ENCODE measurements around the gene PPP6R1. TPM values are rescaled to one million over a fixed set of nuclear protein-coding genes. Genes with fewer than 3 reads are reported as not detected.

PPP6R1 gene
- total RNA-seq, 1 experiment from 2014 or later: 159 TPM

DNA sequence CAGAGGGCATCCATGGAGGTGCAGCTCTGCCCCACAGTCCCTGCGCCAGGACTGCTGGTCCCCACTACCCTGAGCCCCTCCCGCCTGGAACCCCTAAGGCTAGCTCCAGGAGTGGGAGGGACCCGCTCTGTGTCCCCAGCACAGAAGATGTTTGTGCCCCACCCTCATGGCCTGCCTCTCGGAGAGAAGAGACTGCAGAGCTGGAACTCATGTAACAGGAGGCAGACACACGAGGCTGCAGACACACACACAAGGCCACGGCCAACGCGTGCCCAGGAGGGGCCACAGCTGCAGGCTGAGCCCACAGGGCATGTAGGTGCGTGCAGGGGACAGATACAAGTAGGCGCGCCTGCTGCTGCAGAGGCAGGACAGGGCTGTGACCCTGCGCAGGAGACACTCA is 19.8 kb downstream of the PPP6R1 start:
- no peak overlapping the region for H2AFZ ChIP-seq
- ChIA-PET POLR2A (ENCODE audit: unreplicated experiment) (no interaction called here), CTCF (no interaction called here)
- H3K27ac ChIP-seq: no peak overlapping the region
- H3K36me3 ChIP-seq (ENCODE audit: low read depth): peaks cover 28% of the 10 kb centered on the region
- peaks cover 13% of the 10 kb centered on the region for H4K20me1 ChIP-seq (ENCODE audit: insufficient read depth)
- TF ChIP-seq, protein P1, sequence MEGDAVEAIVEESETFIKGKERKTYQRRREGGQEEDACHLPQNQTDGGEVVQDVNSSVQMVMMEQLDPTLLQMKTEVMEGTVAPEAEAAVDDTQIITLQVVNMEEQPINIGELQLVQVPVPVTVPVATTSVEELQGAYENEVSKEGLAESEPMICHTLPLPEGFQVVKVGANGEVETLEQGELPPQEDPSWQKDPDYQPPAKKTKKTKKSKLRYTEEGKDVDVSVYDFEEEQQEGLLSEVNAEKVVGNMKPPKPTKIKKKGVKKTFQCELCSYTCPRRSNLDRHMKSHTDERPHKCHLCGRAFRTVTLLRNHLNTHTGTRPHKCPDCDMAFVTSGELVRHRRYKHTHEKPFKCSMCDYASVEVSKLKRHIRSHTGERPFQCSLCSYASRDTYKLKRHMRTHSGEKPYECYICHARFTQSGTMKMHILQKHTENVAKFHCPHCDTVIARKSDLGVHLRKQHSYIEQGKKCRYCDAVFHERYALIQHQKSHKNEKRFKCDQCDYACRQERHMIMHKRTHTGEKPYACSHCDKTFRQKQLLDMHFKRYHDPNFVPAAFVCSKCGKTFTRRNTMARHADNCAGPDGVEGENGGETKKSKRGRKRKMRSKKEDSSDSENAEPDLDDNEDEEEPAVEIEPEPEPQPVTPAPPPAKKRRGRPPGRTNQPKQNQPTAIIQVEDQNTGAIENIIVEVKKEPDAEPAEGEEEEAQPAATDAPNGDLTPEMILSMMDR (conservative IDR thresholded peaks at IDR 0.05): no peak
- no peak for TF ChIP-seq EZH2 (IDR thresholded peaks at IDR 0.05; ENCODE audit: low read depth)
- no peaks in the 10 kb centered on the region for H3K27me3 ChIP-seq (ENCODE audit: insufficient read depth, low read depth)
- H3K79me2 ChIP-seq (ENCODE audit: low read depth): no peaks in the 10 kb centered on the region
- H3K9me3 ChIP-seq (ENCODE audit: insufficient read depth, low read depth): no peaks in the 10 kb centered on the region
- H3K4me2 ChIP-seq: no peak overlapping the region
- no peaks in the 10 kb centered on the region for H3K9me2 ChIP-seq (ENCODE audit: insufficient read depth)
- DNase-seq: no peak
- no TSS peak for BruUV-seq (replicated peaks)
- H3K4me1 ChIP-seq (replicated peaks; ENCODE audit: insufficient read depth): no peaks in the 10 kb centered on the region
- H3F3A ChIP-seq (ENCODE audit: insufficient read depth, low read depth): peaks cover 23% of the 10 kb centered on the region; the same call in 1 of the 2 replicates
- intact Hi-C loops (cut with micrococcal nuclease; ENCODE audit: unreplicated experiment): no loop called here
- H3K4me3 ChIP-seq: no peak overlapping the region

DNA sequence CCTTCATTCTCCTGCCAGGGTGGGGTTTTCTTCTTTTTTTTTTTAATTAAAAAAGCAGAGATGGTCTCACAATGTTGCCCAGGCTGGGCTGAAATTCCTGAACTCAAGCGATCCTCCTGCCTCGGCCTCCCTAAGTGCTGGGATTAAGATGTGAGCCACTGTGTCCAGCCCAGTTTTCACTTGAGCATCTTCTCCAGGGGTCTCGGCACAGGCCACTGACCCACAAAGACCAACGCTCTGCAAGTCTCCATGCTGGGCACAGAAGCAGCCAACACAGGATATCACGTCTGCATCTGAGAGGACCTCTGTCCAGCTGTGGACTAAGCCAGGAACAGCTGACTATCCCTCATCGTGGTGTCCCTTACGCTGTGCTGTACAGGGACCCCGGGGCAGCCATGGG is 20.8 kb downstream of the PPP6R1 start:
- no peak overlapping the region for H3K4me3 ChIP-seq
- no peaks in the 10 kb centered on the region for H3K9me2 ChIP-seq (ENCODE audit: insufficient read depth)
- H3K27ac ChIP-seq: no peak overlapping the region
- ChIA-PET POLR2A (ENCODE audit: unreplicated experiment) (no interaction called here), CTCF (interaction anchor here (1.0 kb wide), 1 partner anchor 277 kb away, joined by 3 read pairs; no protein-coding TSS in a partner anchor)
- no TSS peak for BruUV-seq (replicated peaks)
- no peaks in the 10 kb centered on the region for H3K79me2 ChIP-seq (ENCODE audit: low read depth)
- no peaks in the 10 kb centered on the region for H3K4me1 ChIP-seq (replicated peaks; ENCODE audit: insufficient read depth)
- H3K27me3 ChIP-seq (ENCODE audit: insufficient read depth, low read depth): no peaks in the 10 kb centered on the region
- H3K36me3 ChIP-seq (ENCODE audit: low read depth): peaks cover 23% of the 10 kb centered on the region
- intact Hi-C loops (cut with micrococcal nuclease; ENCODE audit: unreplicated experiment): no loop called here
- no peak for TF ChIP-seq EZH2 (IDR thresholded peaks at IDR 0.05; ENCODE audit: low read depth)
- TF ChIP-seq, protein P1 (conservative IDR thresholded peaks at IDR 0.05): no peak
- H3F3A ChIP-seq (ENCODE audit: insufficient read depth, low read depth): peaks cover 24% of the 10 kb centered on the region; the same call in 1 of the 2 replicates
- H4K20me1 ChIP-seq (ENCODE audit: insufficient read depth): peaks cover 19% of the 10 kb centered on the region
- H2AFZ ChIP-seq: no peak overlapping the region
- H3K9me3 ChIP-seq (ENCODE audit: insufficient read depth, low read depth): no peaks in the 10 kb centered on the region
- H3K4me2 ChIP-seq: no peak overlapping the region
- DNase-seq: no peak

GRCh38 chr19:55232986-55233385 is 25.8 kb downstream of the PPP6R1 start:
- H3K79me2 ChIP-seq (ENCODE audit: low read depth): no peaks in the 10 kb centered on the region
- no peak overlapping the region for H3K27ac ChIP-seq
- CTCF ChIA-PET: no interaction called here
- H3K4me3 ChIP-seq: no peak overlapping the region
- H3K4me1 ChIP-seq (replicated peaks; ENCODE audit: insufficient read depth): no peaks in the 10 kb centered on the region
- no peaks in the 10 kb centered on the region for H3K9me2 ChIP-seq (ENCODE audit: insufficient read depth)
- TF ChIP-seq, protein P1 (conservative IDR thresholded peaks at IDR 0.05): no peak
- TF ChIP-seq EZH2 (IDR thresholded peaks at IDR 0.05; ENCODE audit: low read depth): no peak
- no peak overlapping the region for H2AFZ ChIP-seq
- peaks cover 21% of the 10 kb centered on the region for H3K36me3 ChIP-seq (ENCODE audit: low read depth)
- H3K4me2 ChIP-seq: no peak overlapping the region
- H4K20me1 ChIP-seq (ENCODE audit: insufficient read depth): peaks cover 40% of the 10 kb centered on the region
- BruUV-seq (replicated peaks): no TSS peak
- H3K27me3 ChIP-seq (ENCODE audit: insufficient read depth, low read depth): no peaks in the 10 kb centered on the region
- intact Hi-C loops (cut with micrococcal nuclease; ENCODE audit: unreplicated experiment): no loop called here
- no peak for DNase-seq
- POLR2A ChIA-PET (ENCODE audit: unreplicated experiment): no interaction called here
- no peaks in the 10 kb centered on the region for H3K9me3 ChIP-seq (ENCODE audit: insufficient read depth, low read depth)
- peaks cover 24% of the 10 kb centered on the region; the same call in 1 of the 2 replicates for H3F3A ChIP-seq (ENCODE audit: insufficient read depth, low read depth)
